Upper lobe of right lung (tissue), 1 donor: Measurements from ENCODE around the gene TAPBPL. TPM values are rescaled to one million over a fixed set of nuclear protein-coding genes. Genes with fewer than 3 reads are reported as not detected.
"Not testable (repeated sequence)": the region's sequence is repeated elsewhere in the genome, so short reads cannot be mapped to it uniquely, and the experiment has no call there.

Experiments used
- ATAC-seq: fragments of 200-7000 bp; cut with Tn5 transposase; one replicate; pipeline ENCODE4 v1.9.1; 2020; ENCODE audit warnings: mild to moderate bottlenecking, moderate library complexity
- DNase-seq: peaks from one replicate; pipeline ENCODE4 v3.0.0-alpha.2; 2020
- H3K27ac ChIP-seq: fragments of 200-600 bp; one replicate; pipeline ENCODE4 v1.8.0; 2022
- H3K27me3 ChIP-seq: fragments of 200-600 bp; one replicate; pipeline ENCODE4 v1.8.0; 2022; ENCODE audit warnings: mild to moderate bottlenecking
- H3K36me3 ChIP-seq: fragments of 200-600 bp; one replicate; pipeline ENCODE4 v1.8.0; 2022
- H3K4me1 ChIP-seq: fragments of 200-600 bp; one replicate; pipeline ENCODE4 v1.8.0; 2022
- H3K4me3 ChIP-seq: fragments of 200-600 bp; one replicate; pipeline ENCODE4 v1.8.0; 2022; ENCODE audit warnings: mild to moderate bottlenecking
- H3K9me3 ChIP-seq: fragments of 200-600 bp; one replicate; pipeline ENCODE4 v1.8.0; 2022
- intact Hi-C: fragments of 100-400 bp; cut with DNase I; formaldehyde crosslinking; loops from one replicate; pipeline ENCODE4 v1.11.0; 2022
- total RNA-seq: library from RNA; stranded (reverse); fragmentation: NEBNext Ultra II Directional; extraction: Animal tissue kit (Norgen Biotek cat#: 25700); gene quantifications from one replicate; pipeline ENCODE4 v1.2.1, GENCODE V29; 2021
- TF ChIP-seq, protein P1 (sequence below): fragments of 200-600 bp; IDR thresholded peaks from one replicate; pipeline ENCODE4 v1.8.0; 2022; ENCODE audit warnings: antibody characterized with exemption
- donor health status: DM: no; HTN: yes; CAD: no; lungs with severe emphysema.

The TAPBPL gene
- total RNA-seq, 1 donor from 2014 or later = 28.4 TPM

DNA sequence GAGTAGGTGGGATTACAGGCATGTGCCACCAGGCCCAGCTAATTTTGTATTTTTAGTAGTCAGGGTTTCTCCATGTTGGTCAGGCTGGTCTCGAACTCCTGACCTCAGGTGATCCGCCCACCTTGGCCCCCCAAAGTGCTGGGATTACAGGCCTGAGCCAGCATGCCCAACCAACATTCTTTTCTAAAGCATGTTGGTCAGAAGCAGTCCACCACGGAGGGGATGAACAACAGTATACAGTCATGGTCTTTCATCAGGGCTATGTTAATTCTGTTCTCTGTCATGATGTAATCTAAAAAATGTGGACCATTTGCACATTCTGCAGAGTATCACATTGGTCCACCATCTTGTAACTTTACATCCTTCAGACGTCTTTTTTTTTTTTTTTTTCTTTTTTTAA, 37.6 kb downstream of the TAPBPL start:
- ATAC-seq (no peak), DNase-seq (no peak)
- H3K4me1 ChIP-seq = peaks cover 10% of the 10 kb centered on the region
- intact Hi-C loops = no loop called here
- H3K9me3 ChIP-seq = no peaks in the 10 kb centered on the region
- TF ChIP-seq, protein P1, sequence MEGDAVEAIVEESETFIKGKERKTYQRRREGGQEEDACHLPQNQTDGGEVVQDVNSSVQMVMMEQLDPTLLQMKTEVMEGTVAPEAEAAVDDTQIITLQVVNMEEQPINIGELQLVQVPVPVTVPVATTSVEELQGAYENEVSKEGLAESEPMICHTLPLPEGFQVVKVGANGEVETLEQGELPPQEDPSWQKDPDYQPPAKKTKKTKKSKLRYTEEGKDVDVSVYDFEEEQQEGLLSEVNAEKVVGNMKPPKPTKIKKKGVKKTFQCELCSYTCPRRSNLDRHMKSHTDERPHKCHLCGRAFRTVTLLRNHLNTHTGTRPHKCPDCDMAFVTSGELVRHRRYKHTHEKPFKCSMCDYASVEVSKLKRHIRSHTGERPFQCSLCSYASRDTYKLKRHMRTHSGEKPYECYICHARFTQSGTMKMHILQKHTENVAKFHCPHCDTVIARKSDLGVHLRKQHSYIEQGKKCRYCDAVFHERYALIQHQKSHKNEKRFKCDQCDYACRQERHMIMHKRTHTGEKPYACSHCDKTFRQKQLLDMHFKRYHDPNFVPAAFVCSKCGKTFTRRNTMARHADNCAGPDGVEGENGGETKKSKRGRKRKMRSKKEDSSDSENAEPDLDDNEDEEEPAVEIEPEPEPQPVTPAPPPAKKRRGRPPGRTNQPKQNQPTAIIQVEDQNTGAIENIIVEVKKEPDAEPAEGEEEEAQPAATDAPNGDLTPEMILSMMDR = no peak
- no peaks in the 10 kb centered on the region for H3K36me3 ChIP-seq
- H3K27me3 ChIP-seq = no peaks in the 10 kb centered on the region
- H3K4me3 ChIP-seq = no peak overlapping the region
- no peak overlapping the region for H3K27ac ChIP-seq

DNA sequence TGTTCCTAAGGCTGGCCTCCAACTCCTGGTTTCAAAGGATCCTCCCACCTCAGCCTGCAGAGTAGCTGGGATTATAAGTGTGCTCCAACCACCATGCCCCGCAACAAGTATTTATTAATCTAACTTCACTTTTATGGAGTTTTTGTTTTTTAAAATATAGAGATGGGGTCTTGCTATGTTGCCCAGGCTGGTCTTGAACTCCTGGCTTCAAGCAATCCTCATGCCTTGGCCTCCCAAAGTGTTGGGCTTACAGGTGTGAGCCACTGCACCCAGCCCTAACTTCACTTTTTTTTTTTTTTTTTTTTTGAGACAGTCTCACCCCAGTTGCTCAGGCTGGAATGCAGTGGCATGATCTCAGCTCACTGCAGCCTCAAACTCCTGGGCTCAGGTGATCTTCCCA, 38.8 kb downstream of the TAPBPL start:
- H3K27ac ChIP-seq, ATAC-seq, H3K4me3 ChIP-seq, H3K27me3 ChIP-seq, H3K36me3 ChIP-seq, DNase-seq, intact Hi-C loops, H3K9me3 ChIP-seq: not testable (repeated sequence)
- H3K4me1 ChIP-seq = peaks cover 17% of the 10 kb centered on the region

DNA sequence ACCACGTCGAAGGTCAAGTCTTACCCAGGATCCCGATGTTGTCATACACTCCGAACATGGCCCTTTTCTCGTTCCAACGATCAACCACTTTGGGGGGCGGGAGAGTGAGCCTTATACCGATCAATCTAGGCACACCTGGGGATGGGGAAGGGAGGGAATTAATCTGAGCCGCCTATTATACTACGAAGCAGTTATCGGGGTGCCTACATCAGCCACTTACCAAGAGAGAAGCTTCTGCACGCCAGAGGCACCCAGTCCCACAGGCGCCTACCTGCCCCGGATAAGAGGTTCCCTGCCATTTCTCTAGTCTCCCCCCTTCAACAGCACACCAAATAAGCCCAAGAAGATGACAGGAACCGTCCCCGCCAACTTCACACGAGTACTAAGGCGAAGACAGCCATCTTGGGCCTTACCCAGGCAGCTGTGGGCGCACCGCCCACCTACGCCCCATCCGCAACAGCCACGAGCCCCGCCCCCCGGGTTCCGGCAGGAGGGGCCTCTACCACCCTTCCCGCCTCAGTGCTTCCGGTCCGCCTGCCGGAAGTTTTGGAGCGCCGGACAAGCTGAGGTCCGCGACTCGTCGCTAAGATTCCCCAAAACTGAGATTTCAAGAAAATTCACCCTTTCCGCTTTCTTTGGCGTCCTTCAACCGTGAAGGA, 41.1 kb downstream of the TAPBPL start, which contains the start of gene MRPL51:
Gene MRPL51 (minus strand): TSS at position 425 of the 659 bp plus-strand sequence. CDS start 126 bp downstream, at position 299.
- H3K9me3 ChIP-seq = no peaks in the 10 kb centered on the region
- ATAC-seq (peak; percentile 97), DNase-seq (peak; percentile 99)
- H3K4me3 ChIP-seq = peak within 1 kb of the TSS; percentile 94
- TF ChIP-seq, protein P1 = no peak
- peak within 1 kb of the TSS; percentile 96 for H3K27ac ChIP-seq
- peaks cover 16% of the 10 kb centered on the region for H3K36me3 ChIP-seq
- intact Hi-C loops = no loop called here
- no peaks in the 10 kb centered on the region for H3K27me3 ChIP-seq
- H3K4me1 ChIP-seq = peaks cover 17% of the 10 kb centered on the region

DNA sequence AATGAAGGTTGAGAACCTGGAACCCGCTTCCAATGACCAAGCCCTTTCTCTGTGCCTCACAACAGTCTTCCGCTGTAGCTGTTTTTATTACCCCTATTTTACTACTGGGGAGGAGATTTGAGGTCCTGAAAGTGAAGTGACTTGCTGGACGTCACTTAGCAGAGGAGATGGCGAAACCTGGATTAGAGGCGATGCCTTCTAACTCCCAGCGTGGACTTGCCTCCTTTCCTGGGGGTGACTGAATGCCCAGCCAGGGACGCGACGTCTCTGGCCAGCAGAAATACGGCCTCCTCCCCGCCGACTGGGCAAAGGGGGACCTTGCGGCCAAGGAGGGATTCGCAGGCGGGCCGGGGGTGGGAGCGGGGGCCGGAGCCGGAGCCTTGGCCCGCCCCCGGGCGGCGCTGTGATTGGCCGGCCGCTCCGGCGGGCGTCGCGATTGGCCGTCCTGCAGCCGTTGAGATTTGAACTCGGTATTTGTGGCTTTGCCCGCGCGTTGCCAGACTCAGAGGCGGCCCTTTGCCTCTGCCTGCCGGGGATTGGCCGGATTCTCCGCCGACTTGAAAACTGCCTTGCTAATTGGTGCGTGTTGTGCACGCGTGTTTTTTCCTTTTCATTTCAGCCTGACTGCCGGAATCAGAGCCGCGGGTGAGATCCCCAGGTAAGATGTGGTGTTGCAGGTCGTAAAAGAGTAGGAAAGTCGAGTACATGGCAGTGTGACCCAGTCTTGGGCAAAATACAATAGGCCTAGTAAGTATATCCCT, 41.8 kb downstream of the TAPBPL start, which contains the start of gene NCAPD2:
Gene NCAPD2 (plus strand): TSS at position 606 of the 761 bp plus-strand sequence. CDS start 997 bp downstream, outside the sequence.
- peak; percentile 97 for ATAC-seq
- Histone ChIP-seq H3K27me3 (no peaks in the 10 kb centered on the region), H3K4me3 (peak within 1 kb of the TSS; percentile 94), H3K4me1 (peaks cover 17% of the 10 kb centered on the region), H3K36me3 (peaks cover 23% of the 10 kb centered on the region), H3K27ac (peak within 1 kb of the TSS; percentile 96), H3K9me3 (no peaks in the 10 kb centered on the region)
- DNase-seq = peak; percentile 97
- intact Hi-C loops = no loop called here
- TF ChIP-seq, protein P1 = peak; percentile 32

DNA sequence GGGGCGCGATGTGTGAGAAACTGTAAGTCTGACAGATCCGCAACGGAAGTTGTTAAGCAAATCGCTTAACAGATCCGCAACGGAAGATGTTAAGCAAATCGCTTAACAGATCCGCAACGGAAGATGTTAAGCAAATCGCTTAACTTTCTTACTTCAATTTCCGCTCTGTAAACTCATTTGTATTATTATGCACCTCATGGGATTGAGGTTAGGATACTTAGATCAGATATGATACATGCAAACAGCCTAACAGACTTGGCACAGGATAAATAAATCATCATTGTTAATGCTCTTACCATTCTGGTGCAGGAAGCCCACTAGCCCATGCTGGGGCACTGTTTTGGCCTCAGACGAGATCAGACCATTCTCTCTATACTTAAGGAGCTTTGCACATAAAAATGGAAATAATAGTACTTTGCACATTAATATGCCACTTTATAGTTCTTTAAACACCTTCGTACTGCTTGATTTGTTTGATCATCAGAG, 42.5 kb downstream of the TAPBPL start:
- Histone ChIP-seq H3K4me3 (peak overlapping the region; percentile 94), H3K9me3 (no peaks in the 10 kb centered on the region), H3K27ac (peak overlapping the region; percentile 96), H3K36me3 (peaks cover 30% of the 10 kb centered on the region), H3K4me1 (peaks cover 17% of the 10 kb centered on the region), H3K27me3 (no peaks in the 10 kb centered on the region)
- intact Hi-C loops = no loop called here
- DNase-seq (no peak), ATAC-seq (no peak)
- TF ChIP-seq, protein P1 = no peak

DNA sequence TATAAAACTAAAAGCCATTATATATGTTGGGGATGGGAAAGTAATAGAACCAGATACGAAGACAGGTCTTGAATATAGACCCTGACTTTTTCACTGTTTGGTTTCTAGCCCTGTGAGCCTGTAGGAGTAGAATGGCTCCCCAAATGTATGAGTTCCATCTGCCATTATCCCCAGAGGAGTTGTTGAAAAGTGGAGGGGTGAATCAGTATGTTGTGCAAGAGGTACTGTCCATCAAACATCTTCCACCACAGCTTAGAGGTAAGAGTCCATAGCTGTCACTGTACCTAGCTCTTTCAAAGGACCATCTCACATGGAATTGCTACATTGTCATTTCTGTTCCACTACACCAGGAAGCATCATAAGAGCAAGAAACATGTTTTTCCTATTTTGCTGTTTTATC, 43.1 kb downstream of the TAPBPL start:
- peaks cover 17% of the 10 kb centered on the region for H3K4me1 ChIP-seq
- no peak overlapping the region for H3K27ac ChIP-seq
- H3K9me3 ChIP-seq = no peaks in the 10 kb centered on the region
- ATAC-seq (no peak), DNase-seq (no peak)
- no peaks in the 10 kb centered on the region for H3K27me3 ChIP-seq
- TF ChIP-seq, protein P1 = no peak
- intact Hi-C loops = no loop called here
- peaks cover 30% of the 10 kb centered on the region for H3K36me3 ChIP-seq
- H3K4me3 ChIP-seq = peak overlapping the region; percentile 94

DNA sequence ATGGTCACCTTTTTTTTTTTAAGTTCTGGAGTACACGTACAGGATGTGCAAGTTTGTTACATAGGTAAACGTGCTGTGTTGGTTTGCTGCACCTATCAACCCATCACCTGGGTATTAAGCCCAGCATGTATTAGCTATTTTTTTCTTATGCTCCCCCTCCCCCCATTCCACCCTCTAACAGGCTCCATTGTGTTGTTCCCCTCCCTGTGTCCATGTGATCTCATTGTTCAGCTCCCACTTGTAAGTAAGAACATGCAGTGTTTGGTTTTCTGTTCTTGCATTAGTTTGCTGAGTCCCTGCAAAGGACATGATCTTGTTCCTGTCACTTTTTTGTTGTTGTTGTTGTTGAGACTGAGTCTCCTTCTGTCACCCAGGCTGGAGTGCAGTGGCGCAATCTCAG, 45.4 kb downstream of the TAPBPL start:
- H3K4me3 ChIP-seq, ATAC-seq, H3K9me3 ChIP-seq, H3K27ac ChIP-seq, DNase-seq, H3K27me3 ChIP-seq, intact Hi-C loops: not testable (repeated sequence)
- H3K36me3 ChIP-seq = peaks cover 30% of the 10 kb centered on the region
- peaks cover 14% of the 10 kb centered on the region for H3K4me1 ChIP-seq
